Cardiac fibroblast (primary cell): ENCODE results near the gene TMEM225B.
"Not testable (repeated sequence)": the region's sequence is repeated elsewhere in the genome, so short reads cannot be mapped to it uniquely, and the experiment has no call there.

Experiments used
- DNase-seq, 2 donors: peaks; one replicate each; pipeline versions ENCODE4 v3.0.0 to v3.0.0-alpha.2; 2010; ENCODE audit warnings: low read depth in 2 of 2
- H3K4me3 ChIP-seq, 2 donors: replicated peaks in 1 of 2; 1 replicate in 1 of 2; 2 replicates in 1 of 2; pipeline ENCODE4 v1.5.1; 2011; ENCODE audit warnings: low read depth in 2 of 2, low read length in 2 of 2, mild to moderate bottlenecking in 2 of 2, moderate library complexity in 1 of 2
- CTCF ChIP-seq: IDR thresholded peaks from one replicate; pipeline ENCODE4 v1.5.1; 2011; ENCODE audit warnings: low read depth, mild to moderate bottlenecking, low read length, inconsistent platforms

Gene TMEM225B

GRCh38 chr7:99579956-99580777, 17.9 kb upstream of the TMEM225B start:
- H3K4me3 ChIP-seq = peak overlapping the region; percentile 53 to 58
- DNase-seq = peak; percentile 26 to 35
- peak; percentile 23 for TF ChIP-seq CTCF

- peak overlapping the region; percentile 53 to 58 for H3K4me3 ChIP-seq
- not testable (repeated sequence) for DNase-seq
These were observed 17.2 kb upstream of the TMEM225B start for GRCh38 chr7:99580778-99581332.

- TF ChIP-seq CTCF = no peak
- H3K4me3 ChIP-seq = no peak overlapping the region
- DNase-seq = no peak
These were observed 9.2 kb upstream of the TMEM225B start for GRCh38 chr7:99588868-99589267.

- H3K4me3 ChIP-seq = no peak overlapping the region
- TF ChIP-seq CTCF = no peak
- DNase-seq = no peak
These were observed 2.9 kb upstream of the TMEM225B start for GRCh38 chr7:99594948-99595745.

- no peak overlapping the region for H3K4me3 ChIP-seq
- no peak for TF ChIP-seq CTCF
- no peak for DNase-seq
These were observed 1.6 kb upstream of the TMEM225B start for GRCh38 chr7:99596408-99596955.

GRCh38 chr7:99599836-99600235, 1.8 kb downstream of the TMEM225B start:
- H3K4me3 ChIP-seq = no peak overlapping the region
- no peak for DNase-seq
- TF ChIP-seq CTCF = no peak
